Medulla oblongata (tissue), 1 donor: ENCODE results near the gene GSTP1.
A peak's percentile ranks its signal among the peaks of the same experiment; 100 is the strongest.

Experiments
- DNase-seq: peaks from one replicate; pipeline ENCODE4 v3.0.0-alpha.2; 2015; ENCODE audit errors: extremely low spot score

The GSTP1 gene

DNA sequence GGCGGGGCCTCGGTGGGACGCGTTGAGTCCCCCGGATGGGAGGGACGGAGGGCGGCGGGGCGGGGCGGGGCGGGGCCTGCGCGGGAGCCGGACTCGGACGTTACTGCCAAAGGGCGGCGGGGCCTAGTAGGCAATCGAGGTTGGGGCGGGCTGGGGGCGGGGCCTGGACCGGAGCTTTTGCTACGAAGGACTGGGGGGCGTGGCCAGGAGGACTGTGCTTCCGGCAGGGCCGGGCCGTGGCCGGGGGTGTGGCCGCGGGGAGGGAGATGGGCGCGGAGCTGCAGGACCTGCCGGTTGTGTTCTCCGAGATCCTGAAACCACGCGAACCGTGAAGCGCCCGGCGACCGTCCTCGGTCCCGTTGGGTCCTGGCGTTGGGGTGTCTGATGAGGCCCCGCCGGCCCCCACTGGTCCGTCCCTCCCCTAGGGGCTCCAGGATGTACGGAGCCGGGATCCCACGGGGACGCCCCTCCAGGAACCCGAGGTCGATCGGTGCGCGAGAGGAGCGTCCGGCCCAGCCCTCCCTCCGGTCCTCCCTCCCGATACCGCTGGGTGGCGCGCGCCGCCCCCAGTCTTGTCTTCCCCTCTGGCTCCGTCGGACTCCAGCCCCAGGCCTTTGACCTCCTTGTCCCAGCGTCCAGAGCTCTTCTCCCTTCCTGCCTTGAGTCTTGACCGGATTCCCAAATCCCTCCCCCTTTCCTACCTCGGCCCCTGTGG is 46.8 kb downstream of the GSTP1 start:
- DNase-seq: peak; percentile 97

DNA sequence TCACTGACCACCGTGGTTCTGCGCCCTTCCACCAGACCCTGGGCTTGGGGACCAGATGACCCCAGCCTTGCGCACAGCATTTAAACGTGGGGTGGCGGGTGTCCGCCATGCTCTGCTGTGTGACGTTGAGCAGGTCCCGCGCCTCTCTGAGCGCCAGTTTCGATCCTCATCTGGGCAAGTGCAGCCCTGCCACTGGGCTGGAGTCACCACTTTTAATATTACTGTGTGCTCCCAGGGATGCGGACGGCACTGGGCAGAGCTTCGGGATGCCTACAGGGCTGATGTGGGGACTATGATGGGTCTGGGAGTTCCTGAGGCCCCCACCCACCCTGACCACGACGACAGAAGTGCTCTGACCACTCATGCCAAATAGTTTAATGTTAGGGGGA is 47.3 kb downstream of the GSTP1 start:
- no peak for DNase-seq

DNA sequence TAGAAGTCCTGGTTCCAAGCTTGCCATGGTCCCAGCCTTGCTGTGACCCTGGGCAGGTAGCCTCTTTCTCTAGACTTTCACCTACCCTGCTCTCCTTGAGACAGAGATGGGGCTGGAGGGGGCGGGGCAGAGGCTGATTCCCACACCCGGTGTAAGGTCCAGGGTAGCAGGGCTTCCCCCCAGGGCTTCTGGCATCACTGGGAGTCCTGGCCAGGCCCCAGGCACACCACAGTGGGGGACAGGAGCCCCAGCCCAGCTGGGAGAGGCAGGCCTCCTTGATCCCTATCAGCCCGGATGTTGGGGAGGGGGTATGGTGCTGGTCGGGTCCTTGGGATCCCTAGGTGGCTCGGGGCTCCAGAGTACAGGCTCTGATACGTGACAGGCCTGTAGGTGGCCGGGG is 47.8 kb downstream of the GSTP1 start:
- no peak for DNase-seq

DNA sequence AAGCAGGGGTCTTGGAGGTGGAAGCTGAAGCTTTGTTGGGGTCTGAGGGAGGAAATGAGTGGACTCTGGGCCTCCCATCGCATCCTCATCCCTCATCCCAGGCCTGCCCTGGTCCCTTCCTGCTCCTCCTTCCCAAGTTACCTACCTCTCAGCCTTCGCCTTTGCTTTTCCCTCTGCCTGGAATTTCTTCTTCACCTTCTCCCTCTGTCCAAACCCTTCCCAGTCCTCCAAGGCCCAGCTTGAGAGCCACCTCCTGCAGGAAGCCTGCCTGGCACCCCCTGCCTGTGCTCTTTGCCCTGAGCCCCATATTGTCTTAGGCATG is 48.2 kb downstream of the GSTP1 start:
- no peak for DNase-seq

DNA sequence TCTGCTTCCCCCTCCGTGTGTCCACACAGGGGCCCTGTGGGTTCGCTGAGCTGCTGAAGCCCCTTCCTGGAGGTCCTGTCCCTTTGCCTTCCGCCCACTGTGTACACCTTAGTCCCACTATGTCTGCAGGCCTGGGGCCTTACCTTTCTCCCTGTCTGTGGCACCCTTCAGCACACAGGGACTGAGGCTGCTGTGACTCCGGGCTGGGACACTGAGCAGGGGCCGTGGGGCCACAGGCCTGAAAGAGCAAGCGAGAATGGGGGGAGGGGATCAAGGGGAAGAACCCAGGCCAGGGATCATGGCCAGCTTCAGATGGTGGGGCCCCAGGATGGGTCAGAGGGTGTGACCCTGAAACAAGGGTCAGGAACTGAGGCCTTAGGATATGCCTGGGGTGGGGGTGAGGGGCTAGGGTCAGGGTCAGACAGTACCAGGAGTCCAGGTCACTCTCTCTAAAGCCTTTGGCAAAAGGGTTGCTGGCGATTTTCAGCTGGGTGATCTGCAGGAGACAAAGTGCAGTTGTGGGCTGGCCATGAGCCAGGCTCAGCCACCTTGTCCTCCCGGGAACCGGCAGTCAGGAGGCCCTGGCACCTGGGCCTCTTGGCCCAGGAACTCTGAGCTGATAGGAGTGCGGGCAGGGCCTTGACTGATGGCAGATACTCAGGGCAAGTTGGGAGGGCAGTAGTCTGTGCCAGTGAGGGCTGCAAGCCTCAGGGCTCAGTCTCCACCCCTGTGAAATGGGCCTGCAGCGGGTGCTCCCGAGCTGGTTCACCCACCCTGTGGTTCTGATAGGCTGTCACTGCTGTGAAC is 48.8 kb downstream of the GSTP1 start:
- no peak for DNase-seq

DNA sequence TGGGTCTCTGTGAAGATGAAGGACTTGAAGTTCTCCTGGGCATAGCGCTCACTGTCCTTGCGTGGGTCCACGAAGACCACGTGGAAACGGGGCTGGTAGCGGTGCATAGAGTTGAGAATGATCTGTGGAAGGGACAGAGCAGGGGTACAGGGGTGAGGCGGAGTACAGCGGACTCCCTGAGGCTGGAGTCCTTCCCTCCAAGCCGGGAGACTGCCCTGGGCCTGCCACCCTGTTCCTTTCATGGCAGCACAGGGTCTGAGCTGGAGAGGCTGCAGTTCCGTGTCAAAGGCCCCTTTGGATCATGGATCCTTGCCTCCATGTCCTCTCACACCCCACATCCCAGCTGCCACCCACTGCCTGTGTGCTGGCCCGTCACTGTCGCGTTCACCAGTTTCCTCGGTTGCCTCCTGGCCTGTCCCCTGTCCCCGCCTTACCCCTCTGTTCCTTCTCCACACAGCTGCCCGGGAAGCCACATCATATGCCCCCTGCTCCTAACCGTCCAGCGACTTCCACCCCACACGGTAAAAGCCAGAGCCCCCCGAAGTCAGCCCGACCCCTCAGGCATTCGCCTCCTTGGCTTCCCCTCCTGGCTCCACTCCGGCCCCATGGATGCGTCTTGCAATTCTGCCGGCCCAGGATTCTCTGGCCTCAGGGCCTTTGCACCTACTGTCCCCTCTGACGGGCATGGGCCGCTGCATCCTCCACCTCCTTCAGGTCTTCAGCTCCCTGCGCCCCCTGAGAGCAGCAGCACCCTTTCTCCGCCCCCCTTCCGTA is 49.6 kb downstream of the GSTP1 start:
- DNase-seq: no peak

DNA sequence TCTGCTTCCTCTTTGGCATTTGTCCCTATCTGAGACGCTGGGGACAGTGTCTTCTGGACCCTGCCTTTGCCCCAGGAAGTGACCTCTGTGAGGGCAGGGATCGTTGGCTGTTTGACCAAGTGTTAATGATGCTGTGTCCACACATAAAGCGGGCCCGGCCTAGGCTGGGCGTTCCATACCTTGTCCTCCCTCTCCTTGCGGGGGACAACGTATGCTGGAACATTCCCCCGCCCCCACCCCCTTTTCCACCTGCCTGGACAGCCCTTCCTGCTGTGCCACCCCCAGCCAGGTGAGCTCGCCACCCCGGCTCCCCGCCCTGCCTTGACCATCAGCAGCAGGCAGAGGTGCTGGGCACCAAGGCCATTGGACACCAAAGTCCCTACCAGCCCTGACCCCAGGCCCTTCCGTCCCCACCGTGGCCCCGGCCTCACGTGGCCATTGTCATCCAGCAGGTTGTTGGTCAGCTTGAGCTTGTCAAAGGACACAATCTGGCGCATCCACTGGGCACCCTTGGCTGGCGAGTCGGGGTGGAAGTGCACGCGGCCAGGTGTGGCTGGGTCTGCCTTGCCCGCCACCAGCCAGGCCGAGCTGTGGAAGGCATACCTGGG is 50.2 kb downstream of the GSTP1 start:
- no peak for DNase-seq

DNA sequence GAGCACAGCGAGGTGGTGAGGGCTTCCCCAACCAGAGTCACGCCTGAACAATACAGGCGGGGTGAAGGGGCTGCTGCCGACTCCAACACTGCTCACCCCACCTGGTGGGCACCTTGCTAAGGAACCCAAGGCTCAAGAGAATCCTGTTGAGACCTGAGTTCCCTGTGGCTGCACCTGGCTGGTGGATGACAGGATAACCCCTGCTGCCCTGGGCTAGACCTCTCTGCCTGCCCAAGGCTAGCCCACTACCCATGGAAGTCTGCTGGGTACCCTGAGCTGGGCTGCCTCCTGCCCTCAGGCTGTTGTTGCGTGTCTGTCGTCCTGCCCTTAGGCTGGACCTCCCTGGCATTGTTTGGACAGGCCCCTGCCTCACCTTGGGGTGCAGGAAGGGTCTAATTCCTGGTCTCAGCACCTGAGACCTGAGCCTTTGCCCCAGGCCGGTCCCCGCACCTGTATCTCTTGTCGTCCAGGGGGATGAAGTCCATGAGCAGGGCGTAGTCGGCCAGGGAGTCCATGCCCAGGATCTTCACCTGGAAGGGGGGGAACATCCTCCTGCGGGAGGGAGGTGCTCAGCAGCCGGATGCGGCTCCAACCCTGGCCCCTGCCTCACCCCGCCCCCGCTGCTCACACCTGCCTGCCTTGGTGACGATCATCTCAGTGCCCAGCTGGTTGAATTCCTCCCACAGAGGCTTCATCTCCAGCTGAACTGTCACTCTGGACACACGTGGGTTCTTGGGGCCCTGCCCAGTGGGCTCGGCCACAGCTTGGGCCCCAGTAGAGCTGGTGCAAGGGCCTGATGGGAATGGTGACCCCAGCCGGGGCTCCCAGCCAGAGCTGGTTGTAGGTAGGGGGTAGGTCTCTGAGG is 51.0 kb downstream of the GSTP1 start:
- no peak for DNase-seq

DNA sequence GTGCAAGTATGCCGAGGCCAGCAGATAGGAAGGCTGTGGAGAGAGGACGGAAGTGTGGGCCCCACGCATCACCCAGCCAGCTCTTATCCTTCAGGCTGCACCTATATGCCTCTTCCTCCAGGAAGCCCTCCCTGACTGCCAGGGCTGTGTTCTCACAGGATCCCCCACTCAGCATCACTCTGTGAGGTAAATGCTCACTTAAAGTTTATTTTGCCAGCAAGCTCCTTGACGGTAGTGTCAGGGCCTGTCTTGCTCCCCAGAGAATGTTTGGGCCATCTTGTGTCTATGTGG is 51.6 kb downstream of the GSTP1 start:
- DNase-seq: no peak
